ENCODE data around the gene USP22. TPM values are rescaled to one million over a fixed set of nuclear protein-coding genes. Genes with fewer than 3 reads are reported as not detected.

Gene USP22
- total RNA-seq, 1 donor from 2014 or later: 420 TPM

DNA sequence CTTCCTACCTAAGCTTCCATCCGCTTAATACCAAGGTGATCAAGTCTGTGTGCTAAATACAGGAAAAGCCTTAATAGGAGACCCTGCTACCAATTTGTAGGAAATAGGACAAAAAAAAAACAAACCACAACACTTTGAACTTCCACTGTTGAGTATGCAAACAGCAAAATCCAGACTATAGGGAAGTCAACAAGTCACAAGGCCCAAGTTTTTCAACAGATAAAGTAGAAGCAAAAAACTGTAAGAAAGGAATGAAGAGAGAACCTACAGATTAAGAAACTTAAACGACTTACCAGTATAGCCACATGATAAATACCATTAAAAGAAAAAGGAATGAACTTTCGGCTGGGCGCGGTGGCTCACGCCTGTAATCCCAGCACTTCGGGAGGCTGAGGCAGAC, 7.4 kb downstream of the USP22 start:
- Mint-ChIP-seq H3K4me3 (ENCODE audit: unreplicated experiment) (peak overlapping the region; percentile 69), H3K4me1 (ENCODE audit: low read depth, unreplicated experiment) (peaks cover 50% of the 10 kb centered on the region), H3K36me3 (ENCODE audit: unreplicated experiment) (no peaks in the 10 kb centered on the region), H3K27me3 (ENCODE audit: unreplicated experiment) (no peaks in the 10 kb centered on the region), H3K9me3 (ENCODE audit: unreplicated experiment) (peaks cover 5% of the 10 kb centered on the region), H3K27ac (ENCODE audit: unreplicated experiment) (no peak overlapping the region)
- DNase-seq: no peak
- TF ChIP-seq, protein P1, sequence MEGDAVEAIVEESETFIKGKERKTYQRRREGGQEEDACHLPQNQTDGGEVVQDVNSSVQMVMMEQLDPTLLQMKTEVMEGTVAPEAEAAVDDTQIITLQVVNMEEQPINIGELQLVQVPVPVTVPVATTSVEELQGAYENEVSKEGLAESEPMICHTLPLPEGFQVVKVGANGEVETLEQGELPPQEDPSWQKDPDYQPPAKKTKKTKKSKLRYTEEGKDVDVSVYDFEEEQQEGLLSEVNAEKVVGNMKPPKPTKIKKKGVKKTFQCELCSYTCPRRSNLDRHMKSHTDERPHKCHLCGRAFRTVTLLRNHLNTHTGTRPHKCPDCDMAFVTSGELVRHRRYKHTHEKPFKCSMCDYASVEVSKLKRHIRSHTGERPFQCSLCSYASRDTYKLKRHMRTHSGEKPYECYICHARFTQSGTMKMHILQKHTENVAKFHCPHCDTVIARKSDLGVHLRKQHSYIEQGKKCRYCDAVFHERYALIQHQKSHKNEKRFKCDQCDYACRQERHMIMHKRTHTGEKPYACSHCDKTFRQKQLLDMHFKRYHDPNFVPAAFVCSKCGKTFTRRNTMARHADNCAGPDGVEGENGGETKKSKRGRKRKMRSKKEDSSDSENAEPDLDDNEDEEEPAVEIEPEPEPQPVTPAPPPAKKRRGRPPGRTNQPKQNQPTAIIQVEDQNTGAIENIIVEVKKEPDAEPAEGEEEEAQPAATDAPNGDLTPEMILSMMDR (IDR thresholded peaks at IDR 0.05; ENCODE audit: partially characterized antibody, unreplicated experiment): no peak

- peaks cover 2% of the 10 kb centered on the region for H3K9me3 Mint-ChIP-seq (ENCODE audit: unreplicated experiment)
- TF ChIP-seq, protein P1 (IDR thresholded peaks at IDR 0.05; ENCODE audit: partially characterized antibody, unreplicated experiment): no peak
- H3K4me3 Mint-ChIP-seq (ENCODE audit: unreplicated experiment): peak overlapping the region; percentile 69
- H3K27ac Mint-ChIP-seq (ENCODE audit: unreplicated experiment): peak overlapping the region; percentile 41
- peaks cover 56% of the 10 kb centered on the region for H3K4me1 Mint-ChIP-seq (ENCODE audit: low read depth, unreplicated experiment)
- H3K36me3 Mint-ChIP-seq (ENCODE audit: unreplicated experiment): no peaks in the 10 kb centered on the region
- no peaks in the 10 kb centered on the region for H3K27me3 Mint-ChIP-seq (ENCODE audit: unreplicated experiment)
- no peak for DNase-seq
Measured at GRCh38 chr17:21034340-21035235, 8.2 kb downstream of the USP22 start.

GRCh38 chr17:21033350-21033749, 9.5 kb downstream of the USP22 start:
- TF ChIP-seq, protein P1 (IDR thresholded peaks at IDR 0.05; ENCODE audit: partially characterized antibody, unreplicated experiment): no peak
- no peak for DNase-seq
- Mint-ChIP-seq H3K4me3 (ENCODE audit: unreplicated experiment) (peak overlapping the region; percentile 64), H3K27ac (ENCODE audit: unreplicated experiment) (no peak overlapping the region), H3K4me1 (ENCODE audit: low read depth, unreplicated experiment) (peaks cover 61% of the 10 kb centered on the region), H3K36me3 (ENCODE audit: unreplicated experiment) (no peaks in the 10 kb centered on the region), H3K27me3 (ENCODE audit: unreplicated experiment) (no peaks in the 10 kb centered on the region), H3K9me3 (ENCODE audit: unreplicated experiment) (peaks cover 2% of the 10 kb centered on the region)

DNA sequence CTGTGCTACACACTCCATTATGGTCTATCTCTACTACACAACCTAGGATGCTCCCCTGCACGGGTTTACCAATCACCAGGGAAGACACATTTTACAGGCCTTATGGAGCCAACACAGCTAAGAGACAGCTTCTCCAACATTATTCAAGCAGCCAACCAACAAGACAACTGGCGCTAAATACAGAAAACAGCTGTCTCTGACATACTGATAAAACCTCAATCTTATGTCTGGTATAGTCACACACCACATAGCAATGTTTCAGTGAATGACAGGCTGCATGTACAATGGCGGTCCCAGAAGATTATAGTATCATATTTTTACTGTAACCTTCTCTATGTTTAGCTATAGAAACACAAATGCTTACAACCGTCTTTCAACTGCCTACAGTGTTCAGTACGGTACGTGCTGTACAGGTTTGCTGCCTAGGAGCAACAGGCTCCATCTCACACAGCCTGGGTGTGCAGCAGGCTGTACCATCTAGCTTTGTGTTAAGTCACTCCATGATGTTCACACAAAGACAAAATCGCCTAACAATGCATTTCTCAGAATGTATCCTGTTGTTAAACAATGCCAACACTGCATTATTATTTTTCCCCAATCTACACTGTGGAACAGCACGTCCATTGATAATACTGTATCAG, 10.9 kb downstream of the USP22 start:
- TF ChIP-seq, protein P1 (IDR thresholded peaks at IDR 0.05; ENCODE audit: partially characterized antibody, unreplicated experiment): no peak
- Mint-ChIP-seq H3K4me3 (ENCODE audit: unreplicated experiment) (no peak overlapping the region), H3K27ac (ENCODE audit: unreplicated experiment) (peak overlapping the region; percentile 34), H3K4me1 (ENCODE audit: low read depth, unreplicated experiment) (peaks cover 52% of the 10 kb centered on the region), H3K27me3 (ENCODE audit: unreplicated experiment) (no peaks in the 10 kb centered on the region), H3K36me3 (ENCODE audit: unreplicated experiment) (no peaks in the 10 kb centered on the region), H3K9me3 (ENCODE audit: unreplicated experiment) (peaks cover 4% of the 10 kb centered on the region)
- DNase-seq: no peak

GRCh38 chr17:21030375-21030774, 12.4 kb downstream of the USP22 start:
- Mint-ChIP-seq H3K27me3 (ENCODE audit: unreplicated experiment) (no peaks in the 10 kb centered on the region), H3K9me3 (ENCODE audit: unreplicated experiment) (peaks cover 4% of the 10 kb centered on the region), H3K27ac (ENCODE audit: unreplicated experiment) (peak overlapping the region; percentile 12), H3K4me3 (ENCODE audit: unreplicated experiment) (no peak overlapping the region), H3K36me3 (ENCODE audit: unreplicated experiment) (no peaks in the 10 kb centered on the region), H3K4me1 (ENCODE audit: low read depth, unreplicated experiment) (peaks cover 43% of the 10 kb centered on the region)
- DNase-seq: no peak
- TF ChIP-seq, protein P1 (IDR thresholded peaks at IDR 0.05; ENCODE audit: partially characterized antibody, unreplicated experiment): no peak
